ENCODE data around the gene EPYC. TPM values are rescaled to one million over a fixed set of nuclear protein-coding genes. Genes with fewer than 3 reads are reported as not detected.

Gene EPYC
- total and polyA plus RNA-seq, 2 experiments from 2014 or later = not detected

DNA sequence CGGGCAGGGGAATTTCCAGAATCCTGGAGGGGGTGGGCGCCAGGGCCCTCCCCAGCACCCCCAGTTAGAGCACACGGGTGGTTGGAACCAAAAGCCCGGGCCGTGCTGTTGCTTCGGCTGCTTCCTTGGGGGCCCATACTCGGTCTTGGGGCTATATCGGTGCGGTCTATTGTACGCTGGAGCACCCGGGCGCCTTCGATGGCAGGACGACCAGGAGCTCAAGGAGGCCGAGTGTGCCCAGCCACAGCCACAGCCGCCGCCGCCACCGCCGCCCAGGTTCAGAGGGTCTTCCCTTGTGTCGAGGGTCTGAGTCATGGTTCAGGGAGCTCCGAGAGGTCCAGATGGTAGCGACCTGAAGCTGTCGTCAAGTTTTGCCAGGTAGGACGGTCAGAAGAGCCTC lies 50.3 kb downstream of the EPYC start:
- no peak overlapping the region for H3K27ac Mint-ChIP-seq
- H4K20me1 ChIP-seq (replicated peaks; ENCODE audit: insufficient read depth) = no peaks in the 10 kb centered on the region
- ATAC-seq = no peak
- H3K4me3 Mint-ChIP-seq = no peak overlapping the region
- no peak for DNase-seq (ENCODE audit: low spot score)
- H3K4me1 ChIP-seq (ENCODE audit: insufficient read depth) = no peaks in the 10 kb centered on the region
- no peaks in the 10 kb centered on the region for H3K4me1 Mint-ChIP-seq
- H3K27me3 Mint-ChIP-seq (ENCODE audit: insufficient read depth, low read depth, poor library complexity) = peaks cover 4% of the 10 kb centered on the region
- H3K4me3 ChIP-seq = no peak overlapping the region
- H3K27me3 ChIP-seq (ENCODE audit: insufficient read depth) = no peaks in the 10 kb centered on the region
- no peaks in the 10 kb centered on the region for H3K9me2 ChIP-seq (ENCODE audit: insufficient read depth)
- H3K36me3 ChIP-seq (ENCODE audit: insufficient read depth) = no peaks in the 10 kb centered on the region
- TF ChIP-seq NANOG (IDR thresholded peaks at IDR 0.05; ENCODE audit: borderline replicate concordance) (no peak), ZNF462 (CRISPR knock-in tag; IDR thresholded peaks at IDR 0.05) (no peak), ZNF331 (CRISPR knock-in tag; IDR thresholded peaks at IDR 0.05; ENCODE audit: low read depth) (no peak)
- TF ChIP-seq, protein P1, sequence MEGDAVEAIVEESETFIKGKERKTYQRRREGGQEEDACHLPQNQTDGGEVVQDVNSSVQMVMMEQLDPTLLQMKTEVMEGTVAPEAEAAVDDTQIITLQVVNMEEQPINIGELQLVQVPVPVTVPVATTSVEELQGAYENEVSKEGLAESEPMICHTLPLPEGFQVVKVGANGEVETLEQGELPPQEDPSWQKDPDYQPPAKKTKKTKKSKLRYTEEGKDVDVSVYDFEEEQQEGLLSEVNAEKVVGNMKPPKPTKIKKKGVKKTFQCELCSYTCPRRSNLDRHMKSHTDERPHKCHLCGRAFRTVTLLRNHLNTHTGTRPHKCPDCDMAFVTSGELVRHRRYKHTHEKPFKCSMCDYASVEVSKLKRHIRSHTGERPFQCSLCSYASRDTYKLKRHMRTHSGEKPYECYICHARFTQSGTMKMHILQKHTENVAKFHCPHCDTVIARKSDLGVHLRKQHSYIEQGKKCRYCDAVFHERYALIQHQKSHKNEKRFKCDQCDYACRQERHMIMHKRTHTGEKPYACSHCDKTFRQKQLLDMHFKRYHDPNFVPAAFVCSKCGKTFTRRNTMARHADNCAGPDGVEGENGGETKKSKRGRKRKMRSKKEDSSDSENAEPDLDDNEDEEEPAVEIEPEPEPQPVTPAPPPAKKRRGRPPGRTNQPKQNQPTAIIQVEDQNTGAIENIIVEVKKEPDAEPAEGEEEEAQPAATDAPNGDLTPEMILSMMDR (conservative IDR thresholded peaks at IDR 0.05; ENCODE audit: low read depth in 2 of 2) = no peak
- H3K4me2 ChIP-seq = no peak overlapping the region
- no peaks in the 10 kb centered on the region for H3K79me2 ChIP-seq (replicated peaks; ENCODE audit: insufficient read depth)
- no peaks in the 10 kb centered on the region; the same call in 2 of the 3 replicates for H3K36me3 Mint-ChIP-seq (ENCODE audit: low read depth)
- no peaks in the 10 kb centered on the region for H3F3A ChIP-seq (replicated peaks; ENCODE audit: low read depth)
- H2AFZ ChIP-seq = no peak overlapping the region
- H3K9me3 Mint-ChIP-seq = no peaks in the 10 kb centered on the region
- H3K27ac ChIP-seq (ENCODE audit: low read depth) = no peak overlapping the region
